Stimulated activated CD8-positive, alpha-beta memory T cell treated with anti-CD3 and anti-CD28 coated beads, Interleukin-4, amount 100 ng/mL, for 48 hours (primary cell): Measurements from ENCODE around the gene ARL5C.

ENCODE experiments used
- DNase-seq: peaks from one replicate; pipeline ENCODE4 v3.0.0-alpha.2; 2020

The ARL5C gene

DNA sequence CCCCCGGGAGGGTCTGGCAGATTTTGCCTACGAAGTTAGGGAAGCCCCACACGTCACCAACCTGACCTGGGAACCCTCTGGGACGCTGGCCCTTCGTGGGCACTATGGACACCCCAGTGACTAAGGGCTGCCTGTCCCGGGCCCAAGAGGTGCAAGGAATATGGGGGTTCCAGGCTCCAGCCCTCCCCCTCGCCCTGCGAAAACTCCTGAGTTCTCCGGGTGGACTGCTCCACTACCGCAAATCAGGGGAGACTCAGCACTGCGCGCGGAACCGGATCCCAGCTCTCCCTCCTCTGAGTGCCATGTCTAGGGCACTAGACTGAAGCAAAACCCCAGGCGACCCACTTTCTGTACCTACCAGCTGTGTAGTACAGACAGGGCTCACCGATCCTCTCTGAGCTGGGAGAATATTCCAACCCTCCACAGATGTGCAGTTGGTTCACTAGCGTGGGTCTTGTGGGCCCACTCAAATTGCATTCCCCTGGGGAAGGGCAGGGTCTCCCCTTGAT is at the start of gene ARL5C:
TSS of gene ARL5C (minus strand) at position 321 of the 509 bp plus-strand sequence. CDS start 401 bp downstream, outside the sequence.
- DNase-seq = no peak

- DNase-seq = no peak
These were observed 47.9 kb upstream of the ARL5C start for GRCh38 chr17:39213852-39214251.

GRCh38 chr17:39212841-39213480 is 47.0 kb upstream of the ARL5C start:
- DNase-seq = no peak

- DNase-seq = no peak
These were observed 46.3 kb upstream of the ARL5C start for GRCh38 chr17:39212195-39212810.

- DNase-seq = no peak
These were observed 44.1 kb upstream of the ARL5C start for GRCh38 chr17:39210093-39210434.

GRCh38 chr17:39209317-39210092 is 43.5 kb upstream of the ARL5C start:
- peak; percentile 80 for DNase-seq

- DNase-seq = no peak
These were observed 42.9 kb upstream of the ARL5C start for GRCh38 chr17:39208893-39209292.

DNA sequence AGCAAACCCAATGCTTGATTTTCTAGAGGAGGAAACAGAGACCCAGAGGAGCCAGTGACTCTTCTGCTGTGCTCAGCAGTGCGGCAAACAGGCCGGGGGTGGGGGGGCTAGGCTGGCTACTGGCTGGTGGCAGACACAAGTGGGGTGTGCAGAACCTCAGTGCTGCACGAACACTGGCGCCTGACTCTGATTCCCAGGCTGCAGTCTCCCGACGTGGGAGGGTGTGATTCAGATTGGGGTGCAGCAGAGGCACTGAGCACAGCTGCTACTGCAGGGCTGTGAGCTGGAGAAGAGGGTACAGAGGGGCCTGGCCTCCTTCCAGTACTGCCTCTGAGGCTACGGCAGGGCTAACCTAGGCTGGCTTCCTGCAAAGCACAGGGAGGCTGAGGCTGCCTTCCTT is 42.2 kb upstream of the ARL5C start:
- no peak for DNase-seq

GRCh38 chr17:39205112-39205526 is 39.2 kb upstream of the ARL5C start:
- DNase-seq = no peak

DNA sequence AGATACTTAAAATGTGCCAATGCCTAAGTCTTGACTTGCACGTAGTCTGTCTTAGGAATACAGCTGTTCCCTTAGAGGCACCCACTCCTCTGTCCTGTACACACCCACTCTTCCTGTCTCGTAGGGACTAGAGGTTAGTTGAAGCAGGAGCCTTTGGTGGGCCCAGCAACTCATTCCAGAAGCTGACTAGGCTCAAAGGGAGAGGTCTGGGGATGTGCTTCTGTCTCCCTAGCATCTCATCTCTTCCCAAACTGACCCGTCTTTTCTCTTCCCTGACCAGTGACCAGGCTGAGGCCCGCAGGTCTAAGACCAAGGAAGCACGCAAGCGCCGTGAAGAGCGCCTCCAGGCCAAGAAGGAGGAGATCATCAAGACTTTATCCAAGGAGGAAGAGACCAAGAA is 38.3 kb upstream of the ARL5C start:
- DNase-seq = no peak

DNA sequence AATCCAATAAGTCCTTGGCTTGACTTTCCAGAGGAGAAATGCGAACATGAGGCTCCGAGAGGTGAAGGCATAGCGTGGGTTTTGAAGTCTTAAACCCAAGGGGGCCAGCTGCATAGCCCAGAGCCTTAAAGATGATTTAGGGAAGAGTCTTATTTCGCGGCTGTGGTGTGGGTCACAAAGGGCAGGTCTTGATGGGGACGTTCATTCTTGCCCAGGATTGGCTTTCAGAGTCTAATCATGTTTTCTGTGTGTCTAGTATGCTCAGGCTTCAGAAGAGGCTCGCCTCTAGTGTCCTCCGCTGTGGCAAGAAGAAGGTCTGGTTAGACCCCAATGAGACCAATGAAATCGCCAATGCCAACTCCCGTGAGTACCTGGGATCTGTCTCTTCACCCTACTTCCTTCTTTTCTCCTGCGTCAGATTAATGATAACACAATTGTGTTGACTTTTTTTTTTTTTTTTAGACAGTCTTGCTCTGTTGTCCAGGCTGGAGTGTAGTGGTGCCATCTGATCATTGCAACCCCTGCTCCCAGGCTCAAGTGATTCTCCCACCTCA is 35.1 kb upstream of the ARL5C start:
- no peak for DNase-seq

DNA sequence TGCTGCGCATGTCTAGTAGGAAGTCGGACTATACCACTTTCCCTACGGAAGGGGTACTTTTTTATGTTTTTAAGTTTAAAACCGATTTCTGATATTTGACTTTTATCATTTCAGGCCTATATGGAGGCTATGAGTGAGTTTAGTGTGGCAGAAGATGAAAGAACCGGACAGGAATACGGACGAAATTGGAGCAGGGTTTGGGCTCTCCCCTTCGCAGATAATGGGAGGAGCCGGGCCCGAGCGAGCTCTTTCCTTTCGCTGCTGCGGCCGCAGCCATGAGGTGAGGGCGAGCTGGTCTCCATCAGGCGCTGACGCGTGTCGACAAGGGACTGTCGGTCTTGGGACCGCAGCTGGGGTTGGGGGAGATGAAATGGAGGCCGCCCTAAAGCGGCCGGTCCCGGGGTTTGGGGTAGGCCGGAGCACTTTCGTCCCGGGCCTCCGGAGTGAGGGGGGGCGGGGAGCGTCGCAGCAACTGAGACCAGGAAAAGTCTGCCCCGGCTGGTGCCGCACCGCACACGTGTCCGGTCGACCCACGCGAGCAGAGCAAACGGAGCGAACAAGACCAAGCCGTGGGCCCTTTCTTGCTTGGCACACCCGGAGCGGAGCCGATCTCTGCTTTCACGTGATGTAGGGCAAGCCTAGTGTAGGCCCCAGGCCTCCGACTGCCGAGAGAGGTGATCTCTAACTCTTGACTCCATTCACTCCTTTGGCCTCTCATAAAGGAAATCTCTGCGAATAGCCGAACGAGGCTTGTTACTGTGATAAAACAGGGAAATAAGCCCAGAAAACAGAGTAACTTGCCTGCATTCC is 34.3 kb upstream of the ARL5C start, which contains the start of gene RPL19:
TSS of gene RPL19 (plus strand) at position 214 of the 810 bp plus-strand sequence. CDS start at position 276, 62 bp downstream.
- DNase-seq = peak; percentile 86

DNA sequence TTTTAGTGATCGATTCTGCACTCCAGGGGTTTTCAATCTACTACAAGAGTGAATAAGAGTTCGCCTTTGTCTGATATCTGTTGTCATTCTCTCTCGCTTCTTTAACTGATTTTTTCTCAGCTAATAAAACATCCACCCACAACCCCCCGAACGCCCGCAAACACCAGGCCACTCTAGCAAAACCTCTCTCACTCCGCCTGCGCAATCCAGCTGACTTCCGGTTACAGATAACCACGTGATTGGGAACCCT is 33.8 kb upstream of the ARL5C start:
- peak; percentile 92 for DNase-seq

DNA sequence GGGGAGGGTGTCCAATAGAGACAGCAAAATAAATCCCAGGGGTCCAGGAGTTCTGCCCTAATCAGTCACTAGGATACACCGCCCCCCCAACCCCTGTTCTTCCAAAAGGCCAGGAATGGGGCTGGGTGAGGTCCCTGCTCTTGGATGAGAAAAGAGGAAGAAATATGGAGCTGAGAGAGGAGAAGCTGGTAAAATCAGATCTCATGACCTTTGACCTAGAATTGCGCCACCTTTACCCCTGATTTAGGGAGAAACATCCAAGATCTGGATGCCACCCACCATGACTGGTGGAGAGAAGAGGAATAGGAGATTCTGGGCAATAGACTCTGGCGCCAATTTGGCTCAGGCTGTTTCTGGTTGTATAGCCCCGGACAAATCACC is 32.2 kb upstream of the ARL5C start:
- DNase-seq = no peak

DNA sequence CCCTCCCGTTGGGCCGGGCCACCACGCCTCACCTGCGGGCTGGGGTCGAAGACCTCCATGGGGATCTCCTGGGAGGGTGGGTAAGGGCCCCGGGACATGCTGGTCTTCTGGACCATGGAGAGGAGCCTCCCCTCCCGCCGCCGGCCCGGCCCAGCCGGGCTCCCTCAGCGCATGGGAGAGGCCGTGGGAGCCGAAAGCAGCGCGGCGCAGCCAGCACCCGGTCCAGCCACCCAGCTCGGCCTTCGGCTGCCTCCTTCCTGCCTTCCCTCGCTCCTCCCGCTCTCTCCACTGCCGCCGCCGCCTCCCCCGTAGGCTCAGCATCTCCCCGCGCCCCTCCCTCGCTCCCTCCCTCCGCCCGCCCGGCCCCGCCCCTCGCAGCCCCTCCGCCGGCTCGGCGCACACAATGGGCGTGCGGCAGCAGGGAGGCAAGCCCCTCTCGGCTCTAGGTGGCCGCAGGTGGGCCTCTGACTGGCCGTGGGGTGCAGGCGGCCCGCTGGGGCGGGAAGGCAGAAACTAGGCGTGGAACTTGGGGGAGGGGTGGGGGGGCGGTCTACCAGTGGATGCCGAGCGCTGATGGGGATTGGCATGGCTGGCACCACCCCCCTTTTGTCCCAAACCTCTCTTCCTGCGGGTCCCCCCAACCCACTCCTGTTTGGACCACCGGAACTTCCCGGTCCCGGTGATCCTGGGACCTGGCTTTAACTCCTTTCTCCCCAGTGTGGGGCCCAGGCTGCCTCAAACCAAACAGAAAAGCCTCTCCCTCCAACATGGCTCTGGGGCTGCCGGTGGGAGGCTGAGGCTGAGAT is 31.6 kb upstream of the ARL5C start, which contains the start of gene CACNB1:
TSS of gene CACNB1 (minus strand) at position 290 of the 806 bp plus-strand sequence. CDS start at position 116, 174 bp downstream.
- DNase-seq = peak; percentile 81

DNA sequence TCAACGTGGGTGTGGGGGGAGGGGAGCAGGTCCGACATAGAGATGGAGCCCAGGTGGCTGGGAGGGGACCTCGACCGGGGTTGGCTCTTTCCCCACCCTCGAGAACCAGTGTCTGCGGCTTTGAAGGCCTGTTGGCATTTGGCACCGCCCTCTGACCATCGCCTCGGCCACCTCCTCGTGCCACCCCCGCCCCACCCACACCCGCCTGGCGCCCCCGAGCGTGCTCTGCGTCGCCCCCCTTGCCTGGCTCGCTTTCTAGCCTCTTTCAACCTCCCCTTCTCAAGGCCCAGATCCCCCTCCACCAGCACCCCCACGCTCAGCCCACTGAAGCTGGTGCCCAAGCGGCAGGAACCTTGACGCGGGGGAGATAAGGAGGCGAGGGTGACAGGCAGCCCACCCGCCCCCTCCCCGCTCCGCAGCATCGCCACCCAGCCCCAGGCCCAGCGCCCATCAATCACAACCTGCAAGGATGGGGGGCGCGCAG is 30.9 kb upstream of the ARL5C start:
- DNase-seq = no peak

GRCh38 chr17:39196241-39196807 is 30.4 kb upstream of the ARL5C start:
- no peak for DNase-seq

DNA sequence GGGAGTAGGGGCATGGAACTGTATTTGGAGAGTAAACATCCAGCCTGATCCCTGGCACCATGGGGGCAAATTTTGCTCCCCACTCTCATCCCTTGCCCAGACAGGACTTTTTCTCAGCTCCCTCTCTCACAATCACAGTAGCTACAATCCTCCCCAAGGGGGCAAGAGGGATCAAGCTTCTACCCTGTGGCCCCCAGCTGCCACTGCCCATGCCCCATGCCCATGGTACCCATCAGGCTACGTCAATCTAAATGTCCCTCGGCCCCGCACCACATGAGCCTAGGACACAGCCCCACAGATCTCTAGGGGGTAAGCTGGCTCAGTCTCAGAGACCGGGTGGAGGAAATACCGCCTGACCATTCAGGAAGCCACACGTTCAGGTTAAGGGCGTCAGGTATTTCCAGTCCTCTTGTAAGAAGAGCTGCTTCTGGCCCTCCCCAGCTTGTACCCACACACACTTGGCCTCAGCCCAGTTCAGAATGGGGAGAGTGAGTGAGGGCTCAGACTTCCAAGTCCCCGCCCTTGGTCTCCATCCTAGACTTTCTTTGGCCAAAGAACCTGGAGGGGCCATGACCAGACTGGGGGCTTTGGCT is 29.7 kb upstream of the ARL5C start:
- no peak for DNase-seq

DNA sequence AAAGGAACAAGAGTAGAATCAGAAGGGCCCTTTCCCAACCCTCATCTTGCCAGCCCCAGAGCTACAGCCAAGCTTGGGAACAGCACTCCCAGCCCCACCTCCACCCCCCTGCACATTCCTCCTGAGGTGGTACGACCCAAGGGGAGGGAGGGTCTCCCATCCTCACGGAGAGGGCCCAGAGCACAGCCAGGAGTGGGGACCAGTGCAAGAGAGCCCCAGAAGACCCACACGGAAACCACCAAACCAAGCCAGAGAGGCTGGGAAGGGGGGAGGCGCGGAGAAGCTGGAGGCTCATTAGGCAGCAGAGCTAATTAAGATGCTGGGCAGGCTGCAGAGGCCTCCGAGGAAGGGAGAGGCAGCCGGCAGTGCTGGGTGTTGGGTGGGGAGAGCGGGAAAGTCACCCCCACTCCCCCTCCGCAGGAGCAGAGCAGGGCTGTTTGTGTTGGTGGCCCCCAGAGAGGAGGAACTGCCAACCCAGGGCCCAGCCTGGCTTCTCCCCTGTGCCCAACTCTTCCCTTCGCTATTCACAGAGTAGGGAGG is 29.1 kb upstream of the ARL5C start:
- no peak for DNase-seq

DNA sequence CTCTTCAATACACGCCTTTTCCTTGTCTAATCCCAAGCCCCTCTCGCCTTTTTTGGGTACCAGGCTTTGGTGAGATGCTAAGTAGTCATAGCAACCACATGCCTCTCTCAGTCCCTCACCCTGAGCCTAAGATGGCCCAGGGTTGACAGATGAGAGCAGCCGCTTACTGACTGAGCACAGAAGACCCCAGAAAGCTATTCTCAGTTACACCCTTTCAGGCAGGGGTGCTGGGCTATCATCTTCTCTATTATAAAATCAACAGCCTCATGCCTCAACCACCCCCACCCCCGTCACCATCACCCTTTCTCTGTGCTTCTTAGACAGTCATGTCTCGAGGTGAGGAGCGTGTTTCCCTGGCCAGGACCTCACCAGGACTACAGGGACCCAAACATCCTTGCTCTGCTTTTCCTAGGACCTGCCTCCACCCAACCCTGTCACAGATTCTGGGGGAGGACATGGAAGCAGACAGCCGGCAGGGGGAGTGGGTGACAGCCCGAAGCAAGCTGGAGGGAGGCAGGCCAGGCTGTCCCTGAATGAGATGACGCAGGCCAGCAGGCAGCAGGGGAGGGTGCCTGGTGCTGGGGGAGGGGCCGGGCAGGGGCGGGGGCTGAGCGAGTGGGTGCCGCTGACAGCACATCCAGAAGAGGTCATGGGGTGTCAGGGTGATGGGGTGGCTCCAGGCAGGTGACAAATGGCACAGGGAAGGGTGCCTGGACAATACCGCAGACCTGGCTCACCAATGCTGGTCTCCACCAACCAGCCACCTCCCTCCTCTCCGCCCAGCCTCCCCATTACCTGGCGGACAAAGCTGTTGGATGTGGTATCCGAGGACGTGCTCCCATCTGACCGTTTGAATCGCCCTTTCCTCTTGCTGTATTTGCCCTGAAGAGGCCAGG is 28.4 kb upstream of the ARL5C start:
- DNase-seq = no peak
